ENCODE measurements around the gene KRT72.

DNA sequence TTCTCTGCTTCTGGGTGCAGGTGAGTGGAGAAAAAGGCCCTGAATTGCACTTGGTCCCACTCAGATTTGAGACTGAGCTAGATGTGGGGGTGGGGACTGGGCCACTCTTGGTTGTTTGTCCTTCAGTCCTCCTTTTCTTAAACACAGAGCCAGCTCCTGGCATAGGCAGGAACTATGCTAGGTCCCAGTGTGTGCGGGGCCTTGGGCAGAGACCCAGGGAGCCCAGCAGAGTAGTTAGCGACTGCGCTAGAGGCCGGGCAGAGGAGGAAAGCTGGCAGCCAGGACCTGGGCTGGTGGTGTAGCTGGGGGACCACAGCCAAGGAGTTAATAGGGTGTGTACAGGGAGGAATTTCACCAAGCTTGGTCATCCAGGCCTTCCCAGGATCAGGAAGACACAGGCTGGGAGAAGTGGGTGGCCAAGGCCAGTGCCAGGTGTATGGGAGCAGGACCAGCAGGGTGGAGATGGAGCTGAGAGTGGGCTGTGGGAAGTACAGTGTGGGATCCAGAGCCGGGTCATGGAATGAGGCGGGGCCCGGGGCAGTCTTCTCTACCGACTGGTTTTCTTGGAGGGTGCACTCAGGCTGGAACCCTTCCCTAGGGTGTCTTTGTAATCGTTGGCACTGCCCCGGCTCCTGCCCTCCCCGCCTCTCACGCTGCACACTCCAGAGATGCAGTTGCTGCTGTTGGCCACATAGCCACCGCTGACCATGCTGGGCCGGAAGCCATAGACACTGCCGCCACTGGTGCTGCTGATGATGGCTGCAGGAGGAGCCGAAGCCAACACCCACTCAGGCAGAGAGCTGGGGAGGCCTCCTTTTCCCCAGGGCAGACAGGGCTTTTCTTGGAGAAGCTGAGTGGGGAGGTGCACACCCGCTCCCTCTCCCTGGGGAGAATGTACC lies 57.0 kb downstream of the KRT72 start:
- TF ChIP-seq, protein P1, sequence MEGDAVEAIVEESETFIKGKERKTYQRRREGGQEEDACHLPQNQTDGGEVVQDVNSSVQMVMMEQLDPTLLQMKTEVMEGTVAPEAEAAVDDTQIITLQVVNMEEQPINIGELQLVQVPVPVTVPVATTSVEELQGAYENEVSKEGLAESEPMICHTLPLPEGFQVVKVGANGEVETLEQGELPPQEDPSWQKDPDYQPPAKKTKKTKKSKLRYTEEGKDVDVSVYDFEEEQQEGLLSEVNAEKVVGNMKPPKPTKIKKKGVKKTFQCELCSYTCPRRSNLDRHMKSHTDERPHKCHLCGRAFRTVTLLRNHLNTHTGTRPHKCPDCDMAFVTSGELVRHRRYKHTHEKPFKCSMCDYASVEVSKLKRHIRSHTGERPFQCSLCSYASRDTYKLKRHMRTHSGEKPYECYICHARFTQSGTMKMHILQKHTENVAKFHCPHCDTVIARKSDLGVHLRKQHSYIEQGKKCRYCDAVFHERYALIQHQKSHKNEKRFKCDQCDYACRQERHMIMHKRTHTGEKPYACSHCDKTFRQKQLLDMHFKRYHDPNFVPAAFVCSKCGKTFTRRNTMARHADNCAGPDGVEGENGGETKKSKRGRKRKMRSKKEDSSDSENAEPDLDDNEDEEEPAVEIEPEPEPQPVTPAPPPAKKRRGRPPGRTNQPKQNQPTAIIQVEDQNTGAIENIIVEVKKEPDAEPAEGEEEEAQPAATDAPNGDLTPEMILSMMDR (conservative IDR thresholded peaks at IDR 0.05; ENCODE audit: low read length), result no peak
- TF ChIP-seq EZH2phosphoT487 (IDR thresholded peaks at IDR 0.05; ENCODE audit: borderline replicate concordance), result no peak

Measured in Loucy (cell line).